K562 (cell line): Measurements from ENCODE around the gene SGIP1. TPM values are rescaled to one million over a fixed set of nuclear protein-coding genes. Genes with fewer than 3 reads are reported as not detected.
"Not testable (repeated sequence)": the region's sequence is repeated elsewhere in the genome, so short reads cannot be mapped to it uniquely, and the experiment has no call there.

Experiments
- ATAC-seq: fragments of 200-7000 bp; cut with Tn5 transposase; 3 replicates; pipeline ENCODE4 v1.9.1; 2020; ENCODE audit warnings: moderate library complexity
- BruUV-seq: library from RNA; stranded (reverse); fragments of 400-500 nt; replicated peaks from 2 replicates; lab custom pipeline; 2021; lab: Mats Ljungman, UMichigan
- CTCF ChIA-PET: fragments of 300-600 bp; formaldehyde crosslinking; extraction: SDS; loops from one replicate; lab custom pipeline; 2021; ENCODE audit warnings: low intra/inter-chr PET ratio; lab: Yijun Ruan, JAX
- POLR2A ChIA-PET: fragments of 300-600, 350-650 bp; sonication (Branson Sonifier 250); formaldehyde crosslinking; extraction: SDS; loops from one replicate; lab custom pipeline; 2021; ENCODE audit warnings: antibody characterized with exemption, inconsistent platforms; lab: Yijun Ruan, JAX
- DNase-seq, 4 experiments: peaks; one replicate each; pipeline versions ENCODE4 v3.0.0 to v3.0.0-alpha.2; 2011 to 2018; ENCODE audit warnings: low spot score in 3 of 4, mixed read lengths in 3 of 4; ENCODE audit errors: extremely low read depth in 1 of 4
- FAIRE-seq: peaks from 2 replicates; lab custom pipeline; 2011; peaks lifted over from hg19 to GRCh38; lab: Jason Lieb, UNC
- H2AFZ ChIP-seq: 2 replicates; pipeline ENCODE4 v1.6.0; 2011; ENCODE audit warnings: low read depth, low read length, control low read depth, inconsistent platforms
- H3K27ac ChIP-seq: fragments of 200-600 bp; 3 replicates; pipeline ENCODE4 v1.8.0; 2011; ENCODE audit warnings: low read depth, mild to moderate bottlenecking, control low read depth, inconsistent platforms, low read length, moderate library complexity, mixed read lengths; ENCODE audit errors: extremely low read depth
- H3K27me3 ChIP-seq, 2 experiments: fragments of 300-600 bp in 1 of 2; 2 replicates in 1 of 2; 3 replicates in 1 of 2; pipeline versions ENCODE4 v1.6.0 to v1.8.0; 2011; ENCODE audit warnings: inconsistent platforms in 2 of 2, low read length in 2 of 2, mild to moderate bottlenecking in 1 of 2, mixed read lengths in 1 of 2, moderate library complexity in 1 of 2; ENCODE audit not compliant: control insufficient read depth in 2 of 2, insufficient read depth in 2 of 2
- H3K36me3 ChIP-seq: fragments of 300-600 bp; 3 replicates; pipeline ENCODE4 v1.8.0; 2011; ENCODE audit warnings: mild to moderate bottlenecking, low read length, inconsistent platforms; ENCODE audit not compliant: control insufficient read depth, insufficient read depth
- H3K4me1 ChIP-seq, 2 experiments: fragments of 200-600 bp in 1 of 2; replicated peaks in 1 of 2; 2 replicates in 1 of 2; 3 replicates in 1 of 2; pipeline versions ENCODE4 v1.5.1 to v1.8.0; 2011; ENCODE audit warnings: inconsistent platforms in 2 of 2, low read length in 2 of 2, mild to moderate bottlenecking in 1 of 2, mixed read lengths in 1 of 2, moderate library complexity in 1 of 2; ENCODE audit not compliant: control insufficient read depth in 2 of 2, insufficient read depth in 2 of 2
- H3K4me2 ChIP-seq: 2 replicates; pipeline ENCODE4 v1.6.1; 2011; ENCODE audit warnings: low read length, control low read depth, inconsistent platforms, mixed read lengths; ENCODE audit not compliant: insufficient read depth
- H3K4me3 ChIP-seq: fragments of 200-600 bp; sonication (generic), shearing (Covaris generic); 2 replicates; pipeline ENCODE4 v1.5.1; 2016; ENCODE audit warnings: control low read depth, inconsistent platforms
- H3K79me2 ChIP-seq: fragments of 200-600 bp; 3 replicates; pipeline ENCODE4 v1.8.0; 2011; ENCODE audit warnings: low read length, inconsistent platforms; ENCODE audit not compliant: control insufficient read depth, insufficient read depth
- H3K9ac ChIP-seq, 2 experiments: 2 replicates each; pipeline versions ENCODE4 v1.6.0 to v1.6.1; 2011; ENCODE audit warnings: low read depth in 2 of 2, low read length in 2 of 2, control low read depth in 1 of 2, inconsistent platforms in 1 of 2, mild to moderate bottlenecking in 1 of 2, mixed read lengths in 1 of 2; ENCODE audit not compliant: insufficient read depth in 1 of 2
- H3K9me1 ChIP-seq: one replicate; pipeline ENCODE4 v1.6.0; 2011; ENCODE audit warnings: inconsistent platforms, mild to moderate bottlenecking, low read length, moderate library complexity; ENCODE audit not compliant: control insufficient read depth, insufficient read depth
- H3K9me3 ChIP-seq: replicated peaks from 2 replicates; pipeline ENCODE4 v1.5.1; 2011; ENCODE audit warnings: low read depth, low read length, inconsistent platforms; ENCODE audit not compliant: control insufficient read depth, insufficient read depth
- H4K20me1 ChIP-seq: replicated peaks from 2 replicates; pipeline ENCODE4 v1.6.1; 2011; ENCODE audit warnings: low read length, inconsistent platforms, mixed read lengths; ENCODE audit not compliant: control insufficient read depth, insufficient read depth
- CBFA2T3 ChIP-seq: fragments of 450-650 bp; IDR thresholded peaks from 2 replicates; pipeline ENCODE4 v1.6.1; 2017
- RBM39 ChIP-seq: fragments of 200-400 bp; formaldehyde crosslinking; optimal IDR thresholded peaks from 2 replicates; pipeline ENCODE3; 2018; ENCODE audit warnings: low read depth, low read length
- ZSCAN32 ChIP-seq: fragments of 450-650 bp; formaldehyde crosslinking; IDR thresholded peaks from 2 replicates; pipeline ENCODE4 v1.4.0; 2020; ENCODE audit warnings: mild to moderate bottlenecking, moderate library complexity
- WGBS: fragments of 100-300 bp; shearing (Covaris generic); methylation state at CpG from one replicate; pipeline ENCODE4 v1.1.6; 2016; ENCODE audit warnings: low coverage, mixed read lengths; ENCODE audit not compliant: insufficient coverage; ENCODE audit errors: missing lambda C conversion rate; 5-methylcytosine and 5-hydroxymethylcytosine counted together
- in situ Hi-C: fragments of 300-500 bp; cut with MboI; formaldehyde crosslinking; loops from 4 replicates; pipeline ENCODE4 v1.15.0; 2018; ENCODE audit warnings: inconsistent platforms, mixed read lengths
- intact Hi-C: fragments of 100-400 bp; cut with micrococcal nuclease; formaldehyde crosslinking; loops from 2 replicates; pipeline ENCODE4 v1.14.2; 2022
- polyA plus RNA-seq, 8 experiments: library from polyadenylated mRNA; depleted of rRNA in 4 of 8; stranded (reverse) in 5 of 8; unstranded in 3 of 8; fragments of >200 nt; fragmentation: Nextera tagmentation in 2 of 8; fragmentation: Illumina TruSeq in 1 of 8; extraction: Ambion mirVana in 2 of 8; extraction: Trizol in 1 of 8; gene quantifications; 2 replicates each; pipeline versions ENCODE4 v1.2.1 to v1.2.3, GENCODE V29; 2011 to 2014; ENCODE audit warnings: inconsistent platforms in 1 of 8, missing spikeins in 1 of 8
- total RNA-seq, 7 experiments: library from RNA; depleted of rRNA in 6 of 7; stranded (reverse); fragments of >200 nt in 6 of 7; fragmentation: Illumina TruSeq in 2 of 7; extraction: Trizol in 2 of 7; gene quantifications; 2 replicates each; pipeline versions ENCODE4 v1.2.1 to v1.2.3, GENCODE V29; 2011 to 2021; ENCODE audit warnings: low replicate concordance in 1 of 7
- TF ChIP-seq, protein P1 (sequence below): fragments of 450-650 bp; IDR thresholded peaks from 2 replicates; pipeline ENCODE4 v1.6.1; 2017; ENCODE audit warnings: mild to moderate bottlenecking, moderate library complexity

Gene SGIP1
- total and polyA plus RNA-seq, 9 of the 15 experiments (the other 6 are each of a cell fraction or from before 2014, with no cell fraction given): 0.07 to 0.35 TPM; not detected in 7

DNA sequence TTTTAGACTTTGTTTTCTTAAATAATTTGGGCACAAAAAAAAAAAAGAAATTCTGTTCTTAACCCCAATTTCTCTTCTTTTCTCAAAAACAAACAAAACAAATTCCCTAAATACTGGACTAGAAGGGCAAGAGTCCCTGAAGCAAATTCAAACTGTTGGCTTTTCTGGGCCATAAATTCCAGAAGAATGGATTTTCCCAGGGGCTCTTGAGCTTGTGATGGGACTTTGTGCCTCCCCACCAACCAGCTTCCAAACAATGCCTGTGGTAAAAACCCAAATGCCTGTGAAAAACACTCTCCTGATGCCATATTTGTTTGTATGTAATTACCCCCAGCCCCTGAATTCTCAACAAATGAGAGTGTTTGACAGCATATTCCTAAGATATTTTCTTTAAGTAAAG lies 55.4 kb downstream of the SGIP1 start:
- TF ChIP-seq ZSCAN32 (CRISPR knock-in tag): no peak
- TF ChIP-seq, protein P1, sequence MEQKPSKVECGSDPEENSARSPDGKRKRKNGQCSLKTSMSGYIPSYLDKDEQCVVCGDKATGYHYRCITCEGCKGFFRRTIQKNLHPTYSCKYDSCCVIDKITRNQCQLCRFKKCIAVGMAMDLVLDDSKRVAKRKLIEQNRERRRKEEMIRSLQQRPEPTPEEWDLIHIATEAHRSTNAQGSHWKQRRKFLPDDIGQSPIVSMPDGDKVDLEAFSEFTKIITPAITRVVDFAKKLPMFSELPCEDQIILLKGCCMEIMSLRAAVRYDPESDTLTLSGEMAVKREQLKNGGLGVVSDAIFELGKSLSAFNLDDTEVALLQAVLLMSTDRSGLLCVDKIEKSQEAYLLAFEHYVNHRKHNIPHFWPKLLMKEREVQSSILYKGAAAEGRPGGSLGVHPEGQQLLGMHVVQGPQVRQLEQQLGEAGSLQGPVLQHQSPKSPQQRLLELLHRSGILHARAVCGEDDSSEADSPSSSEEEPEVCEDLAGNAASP: no peak
- no peak for TF ChIP-seq CBFA2T3
- no peak for TF ChIP-seq RBM39
- no peaks in the 10 kb centered on the region for H3K79me2 ChIP-seq
- no TSS peak for BruUV-seq

DNA sequence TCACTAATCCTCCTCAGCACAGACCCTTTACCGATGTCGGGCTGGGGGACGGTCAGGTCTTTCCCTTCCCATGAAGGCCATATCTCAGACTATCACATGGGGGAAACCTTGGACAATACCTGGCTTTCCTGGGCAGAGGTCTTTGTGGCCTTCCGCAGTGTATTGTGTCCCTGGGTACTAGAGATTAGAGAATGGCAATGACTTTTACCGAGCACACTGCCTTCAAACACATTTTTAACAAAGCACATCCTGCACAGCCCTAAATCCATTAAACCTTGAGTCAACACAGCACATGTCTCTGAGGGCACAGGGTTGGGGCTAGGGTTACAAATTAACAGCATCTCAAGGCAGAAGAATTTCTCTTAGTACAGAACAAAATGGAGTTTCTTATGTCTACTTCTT lies 58.2 kb downstream of the SGIP1 start:
- H3K4me2 ChIP-seq, intact Hi-C loops, CTCF ChIA-PET, H3K9me3 ChIP-seq, FAIRE-seq, H3K9me1 ChIP-seq, POLR2A ChIA-PET, H3K27ac ChIP-seq, H3K27me3 ChIP-seq, BruUV-seq, H3K79me2 ChIP-seq, H2AFZ ChIP-seq, H4K20me1 ChIP-seq, DNase-seq, H3K9ac ChIP-seq, H3K36me3 ChIP-seq, H3K4me1 ChIP-seq, H3K4me3 ChIP-seq, in situ Hi-C loops, ATAC-seq: not testable (repeated sequence)
- WGBS: 1% methylated on average over 5 of the region's 5 CpGs

More for the DNA sequence above, 55.4 kb downstream of the SGIP1 start:
- no peak overlapping the region for H3K9ac ChIP-seq
- FAIRE-seq (no peak), ATAC-seq (no peak), DNase-seq (no peak)
- H3K4me2 ChIP-seq: no peak overlapping the region
- H2AFZ ChIP-seq: no peak overlapping the region
- H3K4me3 ChIP-seq: no peak overlapping the region
- ChIA-PET CTCF (no interaction called here), POLR2A (no interaction called here)
- intact Hi-C loops: no loop called here
- no peaks in the 10 kb centered on the region for H4K20me1 ChIP-seq
- H3K9me1 ChIP-seq: no peaks in the 10 kb centered on the region
- H3K27me3 ChIP-seq: no peaks in the 10 kb centered on the region; a peak in 1 of 5 replicates
- no peaks in the 10 kb centered on the region for H3K4me1 ChIP-seq
- H3K36me3 ChIP-seq: no peaks in the 10 kb centered on the region
- in situ Hi-C loops: no loop called here
- H3K27ac ChIP-seq: no peak overlapping the region
- no peaks in the 10 kb centered on the region for H3K9me3 ChIP-seq
